ENCODE results near the gene CARF.
"Not testable (repeated sequence)": the region's sequence is repeated elsewhere in the genome, so short reads cannot be mapped to it uniquely, and the experiment has no call there.

CARF gene

GRCh38 chr2:202938960-202939359 is 26.9 kb downstream of the CARF start:
- no peak for DNase-seq (ENCODE audit: low spot score)

- no peak for DNase-seq (ENCODE audit: low spot score)
These were observed 29.7 kb downstream of the CARF start for GRCh38 chr2:202941771-202942170.

- DNase-seq (ENCODE audit: low spot score) = no peak
These were observed 32.3 kb downstream of the CARF start for GRCh38 chr2:202944408-202944807.

- no peak for DNase-seq (ENCODE audit: low spot score)
These were observed 32.7 kb downstream of the CARF start for GRCh38 chr2:202944816-202945215.

- DNase-seq (ENCODE audit: low spot score) = no peak
These were observed 33.4 kb downstream of the CARF start for GRCh38 chr2:202945497-202945896.

- DNase-seq (ENCODE audit: low spot score) = not testable (repeated sequence)
These were observed 37.3 kb downstream of the CARF start for GRCh38 chr2:202949333-202949732.

- peak; percentile 7 for DNase-seq (ENCODE audit: low spot score)
These were observed 38.5 kb downstream of the CARF start for GRCh38 chr2:202950592-202950991.

- DNase-seq (ENCODE audit: low spot score) = no peak
These were observed 48.4 kb downstream of the CARF start for GRCh38 chr2:202960524-202960923.

- no peak for DNase-seq (ENCODE audit: low spot score)
These were observed 51.6 kb downstream of the CARF start for GRCh38 chr2:202963712-202964111.

- no peak for DNase-seq (ENCODE audit: low spot score)
These were observed 53.9 kb downstream of the CARF start for GRCh38 chr2:202965810-202966460.

GRCh38 chr2:202969404-202969803 is 57.3 kb downstream of the CARF start:
- not testable (repeated sequence) for DNase-seq (ENCODE audit: low spot score)

GRCh38 chr2:202976809-202977208 is 64.7 kb downstream of the CARF start:
- no peak for DNase-seq (ENCODE audit: low spot score)

- DNase-seq (ENCODE audit: low spot score) = no peak
These were observed 70.9 kb downstream of the CARF start for GRCh38 chr2:202982779-202983491.

- no peak for DNase-seq (ENCODE audit: low spot score)
These were observed 77.7 kb downstream of the CARF start for GRCh38 chr2:202989749-202990148.

GRCh38 chr2:202990501-202990900 is 78.4 kb downstream of the CARF start:
- DNase-seq (ENCODE audit: low spot score) = no peak

- DNase-seq (ENCODE audit: low spot score) = not testable (repeated sequence)
These were observed 85.0 kb downstream of the CARF start for GRCh38 chr2:202997113-202997512.

- DNase-seq (ENCODE audit: low spot score) = no peak
These were observed 90.2 kb downstream of the CARF start for GRCh38 chr2:203002054-203002821.

GRCh38 chr2:203003716-203004115 is 91.6 kb downstream of the CARF start:
- DNase-seq (ENCODE audit: low spot score) = no peak

GRCh38 chr2:203014456-203015199 is 102.6 kb downstream of the CARF start, which contains the start of gene NBEAL1:
Gene NBEAL1, plus strand, starts transcription at chr2:203014875. Its CDS starts 1,510 bp downstream, at chr2:203016385.
- peak; percentile 97 for DNase-seq (ENCODE audit: low spot score)

- no peak for DNase-seq (ENCODE audit: low spot score)
These were observed 104.6 kb downstream of the CARF start for GRCh38 chr2:203016716-203017115.

- DNase-seq (ENCODE audit: low spot score) = no peak
These were observed 106.1 kb downstream of the CARF start for GRCh38 chr2:203018181-203018580.

- DNase-seq (ENCODE audit: low spot score) = no peak
These were observed 107.1 kb downstream of the CARF start for GRCh38 chr2:203019142-203019541.

All from kidney capillary endothelial cell (primary cell).